Measurements from ENCODE around the gene TACC2.

TACC2 gene

GRCh38 chr10:122143238-122143841 is 154.4 kb downstream of the TACC2 start:
- TF ChIP-seq GATA1 (IDR thresholded peaks at IDR 0.05; ENCODE audit: low read depth, low read length): no peak
- no peak for TF ChIP-seq POLR2A (IDR thresholded peaks at IDR 0.05; ENCODE audit: low read length)
- DNase-seq: no peak

DNA sequence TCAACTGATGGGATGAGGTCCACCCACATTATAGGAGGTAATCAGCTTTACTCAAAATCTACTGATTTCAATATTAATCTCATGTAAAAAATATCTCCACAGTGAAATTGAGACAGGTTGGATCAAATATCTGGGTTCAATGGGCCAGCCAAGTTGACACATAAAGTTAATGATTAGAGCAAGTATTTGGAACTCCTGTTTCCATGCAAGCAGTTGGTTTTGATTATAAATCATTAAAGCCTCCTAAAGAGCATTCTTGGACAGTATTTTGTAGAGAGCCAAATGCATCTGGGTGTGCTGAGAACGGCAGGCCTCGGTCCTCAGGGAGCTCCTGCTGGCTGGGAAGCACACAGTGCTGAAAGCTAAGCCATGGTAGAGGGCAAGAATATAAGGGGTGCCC is 155.2 kb downstream of the TACC2 start:
- TF ChIP-seq POLR2A (IDR thresholded peaks at IDR 0.05; ENCODE audit: low read length) (no peak), GATA1 (IDR thresholded peaks at IDR 0.05; ENCODE audit: low read depth, low read length) (no peak)
- DNase-seq: no peak

GRCh38 chr10:122145113-122145512 is 156.2 kb downstream of the TACC2 start:
- TF ChIP-seq POLR2A (IDR thresholded peaks at IDR 0.05; ENCODE audit: low read length): no peak
- TF ChIP-seq GATA1 (IDR thresholded peaks at IDR 0.05; ENCODE audit: low read depth, low read length): no peak
- DNase-seq: no peak

DNA sequence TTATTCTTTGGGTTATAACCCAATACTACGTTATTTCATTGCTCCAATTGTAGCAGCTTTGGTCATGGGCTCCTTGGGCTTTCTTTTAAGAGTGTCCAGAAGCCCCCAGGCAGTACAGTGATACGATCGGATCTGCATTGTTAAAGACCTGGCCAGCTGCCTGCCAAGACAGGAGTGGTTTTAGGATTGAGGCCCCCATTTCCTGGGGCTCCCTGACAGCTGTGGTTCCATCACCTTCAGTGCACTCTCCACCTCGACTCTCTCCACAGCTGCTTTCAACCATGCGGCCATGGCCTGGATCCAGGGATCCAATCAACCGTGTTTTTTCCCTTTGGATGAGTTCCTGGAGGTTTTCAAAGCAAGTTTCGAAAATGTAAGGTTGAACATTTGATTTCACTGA is 158.7 kb downstream of the TACC2 start:
- no peak for DNase-seq
- no peak for TF ChIP-seq POLR2A (IDR thresholded peaks at IDR 0.05; ENCODE audit: low read length)
- no peak for TF ChIP-seq GATA1 (IDR thresholded peaks at IDR 0.05; ENCODE audit: low read depth, low read length)

GRCh38 chr10:122148876-122149560 is 160.1 kb downstream of the TACC2 start:
- TF ChIP-seq GATA1 (IDR thresholded peaks at IDR 0.05; ENCODE audit: low read depth, low read length): no peak
- TF ChIP-seq POLR2A (IDR thresholded peaks at IDR 0.05; ENCODE audit: low read length): no peak
- DNase-seq: no peak

GRCh38 chr10:122149561-122150505 is 160.9 kb downstream of the TACC2 start:
- TF ChIP-seq POLR2A (IDR thresholded peaks at IDR 0.05; ENCODE audit: low read length): no peak
- no peak for TF ChIP-seq GATA1 (IDR thresholded peaks at IDR 0.05; ENCODE audit: low read depth, low read length)
- DNase-seq: no peak

DNA sequence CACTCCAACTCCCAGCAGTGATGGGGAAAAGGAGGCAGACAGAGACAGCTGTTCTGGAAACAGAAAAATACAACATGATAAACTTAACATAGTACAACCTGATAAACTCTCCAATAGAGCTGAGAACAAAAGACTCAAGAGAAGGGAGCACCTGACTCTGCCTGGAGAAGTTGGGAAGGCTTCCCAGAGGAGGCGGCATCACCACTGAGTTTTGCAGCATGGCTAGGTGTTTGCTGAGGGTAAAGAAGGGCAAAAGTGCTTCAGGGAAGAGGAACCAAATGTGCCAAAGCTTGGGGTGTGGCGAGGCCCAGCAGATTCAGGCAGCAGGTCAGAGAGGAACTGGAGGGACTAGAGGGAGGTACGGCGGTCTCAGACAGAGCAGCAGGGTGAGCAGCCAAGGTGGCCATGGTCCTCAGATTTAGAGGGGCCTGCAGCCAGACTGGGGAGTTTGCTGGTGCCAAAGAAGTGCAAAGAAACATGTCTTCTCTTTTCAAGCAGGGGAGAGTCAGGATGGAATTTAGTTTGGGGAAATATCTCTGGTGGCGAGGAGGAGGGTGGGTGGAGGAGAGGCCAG is 162.2 kb downstream of the TACC2 start:
- no peak for TF ChIP-seq POLR2A (IDR thresholded peaks at IDR 0.05; ENCODE audit: low read length)
- TF ChIP-seq GATA1 (IDR thresholded peaks at IDR 0.05; ENCODE audit: low read depth, low read length): no peak
- no peak for DNase-seq

DNA sequence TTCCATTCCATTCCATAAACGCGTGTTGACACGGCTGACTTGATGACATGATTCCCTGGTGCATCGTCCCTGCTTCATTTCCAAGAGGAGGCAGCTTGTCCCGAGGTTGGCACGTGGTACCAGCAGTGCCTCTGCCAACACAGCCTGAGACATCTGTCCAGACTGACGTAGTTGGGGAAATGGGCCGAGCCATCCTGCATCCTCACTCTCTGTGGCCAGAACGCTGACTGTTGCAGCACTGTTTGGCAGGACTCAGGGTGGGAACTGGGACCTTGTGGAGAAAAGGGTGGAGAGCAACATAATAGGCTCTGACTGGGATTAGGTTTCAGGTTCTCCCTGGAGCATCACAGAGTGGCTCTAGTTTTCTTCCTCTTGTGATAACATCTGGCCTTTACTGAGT is 163.6 kb downstream of the TACC2 start:
- TF ChIP-seq POLR2A (IDR thresholded peaks at IDR 0.05; ENCODE audit: low read length): no peak
- no peak for TF ChIP-seq GATA1 (IDR thresholded peaks at IDR 0.05; ENCODE audit: low read depth, low read length)

GRCh38 chr10:122154031-122154544 is 165.1 kb downstream of the TACC2 start:
- no peak for DNase-seq
- TF ChIP-seq GATA1 (IDR thresholded peaks at IDR 0.05; ENCODE audit: low read depth, low read length) (no peak), POLR2A (IDR thresholded peaks at IDR 0.05; ENCODE audit: low read length) (no peak)

More for the DNA sequence above, 163.6 kb downstream of the TACC2 start:
- DNase-seq: no peak

DNA sequence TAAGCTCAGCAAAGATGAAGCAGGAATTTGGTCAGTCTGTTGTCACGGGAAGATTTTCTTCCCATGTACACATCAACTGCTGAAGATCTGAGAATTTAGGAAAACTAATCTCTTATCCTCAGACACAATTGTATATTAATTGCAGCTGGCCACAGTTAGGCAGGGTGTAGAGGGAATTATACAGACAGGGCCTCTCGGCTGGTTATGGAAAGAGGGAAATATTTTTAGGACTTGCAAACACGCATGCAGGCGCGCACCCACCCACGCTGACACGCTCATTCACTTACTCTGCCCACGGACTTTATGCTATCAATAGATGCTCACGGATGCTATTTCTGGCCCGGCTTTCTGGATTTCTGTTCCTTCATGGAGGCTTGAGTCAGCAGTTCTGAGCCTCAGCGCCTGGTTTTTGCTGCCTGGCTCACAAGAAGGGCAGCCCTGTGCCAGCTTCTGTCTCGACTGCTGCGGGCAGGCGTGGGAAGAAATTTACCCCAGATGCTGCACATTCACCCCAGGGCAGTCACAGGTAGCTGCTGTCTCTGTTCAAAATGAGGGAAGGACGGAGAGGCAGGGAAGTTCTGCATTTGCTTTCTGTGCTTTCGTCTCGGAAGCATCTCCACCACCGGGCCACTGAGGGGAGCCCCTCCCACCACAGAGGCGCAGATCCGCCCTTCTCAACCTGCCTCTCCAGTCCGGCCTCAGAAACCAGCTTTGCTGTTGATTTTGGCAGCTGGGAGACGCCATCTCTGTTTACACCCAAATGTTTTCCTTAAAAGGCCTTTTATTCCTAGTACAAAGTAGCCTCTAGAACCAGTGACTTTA is 165.8 kb downstream of the TACC2 start:
- no peak for TF ChIP-seq POLR2A (IDR thresholded peaks at IDR 0.05; ENCODE audit: low read length)
- no peak for TF ChIP-seq GATA1 (IDR thresholded peaks at IDR 0.05; ENCODE audit: low read depth, low read length)
- no peak for DNase-seq

DNA sequence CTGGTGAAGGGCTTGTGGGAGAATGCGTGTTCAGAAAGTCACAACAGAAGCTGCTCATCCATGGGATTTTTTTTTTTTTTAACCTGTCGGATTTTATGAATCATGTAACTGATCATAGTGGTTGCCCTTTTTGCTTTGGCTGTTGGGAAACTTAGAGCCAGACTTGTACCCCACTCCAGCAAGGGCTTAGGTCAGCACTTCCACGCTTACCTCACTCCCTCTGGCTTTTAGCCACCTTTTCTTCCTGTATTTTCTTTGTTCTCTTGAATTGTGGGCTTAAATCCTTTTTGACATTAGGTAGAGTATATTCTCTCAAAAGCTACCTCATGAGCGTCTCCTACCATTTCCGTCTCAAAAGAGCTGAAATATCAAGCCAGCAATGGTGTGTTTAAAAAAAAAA is 168.5 kb downstream of the TACC2 start:
- no peak for DNase-seq
- TF ChIP-seq POLR2A (IDR thresholded peaks at IDR 0.05; ENCODE audit: low read length) (no peak), GATA1 (IDR thresholded peaks at IDR 0.05; ENCODE audit: low read depth, low read length) (no peak)

GRCh38 chr10:122158362-122158761 is 169.4 kb downstream of the TACC2 start:
- DNase-seq: no peak
- TF ChIP-seq GATA1 (IDR thresholded peaks at IDR 0.05; ENCODE audit: low read depth, low read length) (no peak), POLR2A (IDR thresholded peaks at IDR 0.05; ENCODE audit: low read length) (no peak)
